CD8-positive, alpha-beta memory T cell (primary cell): ENCODE data around the gene TOGARAM1. TPM values are rescaled to one million over a fixed set of nuclear protein-coding genes. Genes with fewer than 3 reads are reported as not detected.
A peak's percentile ranks its signal among the peaks of the same experiment; 100 is the strongest.

Experiments used
- CTCF ChIA-PET: fragments of 350-600 bp; sonication (Branson Sonifier 250); formaldehyde crosslinking; loops from one replicate; lab custom pipeline; 2021; ENCODE audit warnings: antibody characterized with exemption; lab: Charles Lee
- POLR2A ChIA-PET: fragments of 350-600 bp; sonication (Branson Sonifier 250); formaldehyde crosslinking; loops from one replicate; lab custom pipeline; 2021; ENCODE audit warnings: antibody characterized with exemption; lab: Charles Lee
- DNase-seq, 5 donors: peaks; one replicate each; pipeline versions ENCODE4 v3.0.0 to v3.0.0-alpha.2; 2020 to 2022; ENCODE audit warnings: mixed read lengths in 1 of 5
- H3K27ac ChIP-seq: one replicate; pipeline ENCODE4 v1.7.0; 2013; ENCODE audit warnings: low read depth, mild to moderate bottlenecking, low read length, moderate library complexity
- H3K27me3 ChIP-seq: 2 replicates; pipeline ENCODE4 v1.7.0; 2013; ENCODE audit warnings: low read length, mild to moderate bottlenecking; ENCODE audit not compliant: insufficient read depth, poor library complexity, severe bottlenecking
- H3K36me3 ChIP-seq: 2 replicates; pipeline ENCODE4 v1.7.0; 2013; ENCODE audit warnings: mild to moderate bottlenecking, low read length, moderate library complexity; ENCODE audit not compliant: insufficient read depth
- H3K4me1 ChIP-seq: 2 replicates; pipeline ENCODE4 v1.7.0; 2013; ENCODE audit warnings: mild to moderate bottlenecking, low read length, moderate library complexity; ENCODE audit not compliant: insufficient read depth
- H3K4me3 ChIP-seq: 2 replicates; pipeline ENCODE4 v1.7.0; 2013; ENCODE audit warnings: mild to moderate bottlenecking, low read length
- H3K9me3 ChIP-seq: 2 replicates; pipeline ENCODE4 v1.7.0; 2013; ENCODE audit warnings: mild to moderate bottlenecking, low read length
- H3K27ac Mint-ChIP-seq, 8 donors: one replicate each; pipeline ENCODE4 v1.8.0; 2020 to 2021; ENCODE audit warnings: mixed read lengths in 8 of 8, mild to moderate bottlenecking in 6 of 8, inconsistent platforms in 3 of 8, moderate library complexity in 3 of 8
- H3K27me3 Mint-ChIP-seq, 2 donors: one replicate each; pipeline ENCODE4 v1.8.0; 2020 to 2021; ENCODE audit warnings: mixed read lengths in 2 of 2, mild to moderate bottlenecking in 1 of 2, moderate library complexity in 1 of 2
- H3K36me3 Mint-ChIP-seq, 3 donors: one replicate each; pipeline ENCODE4 v1.8.0; 2020 to 2021; ENCODE audit warnings: mixed read lengths in 3 of 3, inconsistent platforms in 1 of 3, mild to moderate bottlenecking in 1 of 3
- H3K4me1 Mint-ChIP-seq, 3 donors: one replicate each; pipeline ENCODE4 v1.8.0; 2020 to 2021; ENCODE audit warnings: mixed read lengths in 3 of 3, inconsistent platforms in 1 of 3, mild to moderate bottlenecking in 1 of 3
- H3K4me3 Mint-ChIP-seq, 7 donors: one replicate each; pipeline ENCODE4 v1.8.0; 2020 to 2021; ENCODE audit warnings: mixed read lengths in 7 of 7, mild to moderate bottlenecking in 6 of 7, moderate library complexity in 4 of 7, inconsistent platforms in 2 of 7
- H3K9me3 Mint-ChIP-seq, 5 donors: one replicate each; pipeline ENCODE4 v1.8.0; 2020 to 2022; ENCODE audit warnings: mixed read lengths in 5 of 5, mild to moderate bottlenecking in 3 of 5, moderate library complexity in 2 of 5, inconsistent platforms in 1 of 5
- polyA plus RNA-seq: library from polyadenylated mRNA; unstranded; fragments of 300-500 nt; fragmentation: Illumina TruSeq; gene quantifications from one replicate; pipeline ENCODE4 v1.2.3, GENCODE V29; 2021
- total RNA-seq, 2 experiments: library from RNA; stranded (reverse); gene quantifications; one replicate each; pipeline ENCODE4 v1.2.3, GENCODE V29; 2021

The TOGARAM1 gene
- total and polyA plus RNA-seq, 3 experiments from 2014 or later, result 7.2 to 11.4 (median 7.5) TPM

GRCh38 chr14:44963044-44963528, 1.1 kb downstream of the TOGARAM1 start:
- Histone ChIP-seq H3K36me3 (no peaks in the 10 kb centered on the region), H3K27ac (peak overlapping the region; percentile 97), H3K27me3 (no peaks in the 10 kb centered on the region), H3K4me1 (peaks cover 61% of the 10 kb centered on the region), H3K9me3 (peaks cover 4% of the 10 kb centered on the region), H3K4me3 (peak overlapping the region; percentile 90)
- Mint-ChIP-seq H3K27ac (peak overlapping the region in 1 of 8 donors; percentile 32), H3K4me1 (peaks cover 17 to 72% (median 62%) of the 10 kb centered on the region in 3 donors), H3K27me3 (no peaks in the 10 kb centered on the region), H3K9me3 (peaks cover 4 to 31% (median 24%) of the 10 kb centered on the region in 5 donors), H3K36me3 (peaks cover 7 to 29% (median 15%) of the 10 kb centered on the region in 3 donors), H3K4me3 (no peak overlapping the region)
- no peak for DNase-seq
- ChIA-PET CTCF (interaction anchor here (1.1 to 3.3 kb wide), 4 partner anchors 67 to 290 kb away, joined by 4 to 15 read pairs (median 5); partner anchors contain the start of genes FANCM, FKBP3 and MIS18BP1), POLR2A (interaction anchor here (0.5 to 2.9 kb wide), 5 partner anchors 18 to 172 kb away, joined by 4 to 31 read pairs (median 5); partner anchors contain the start of genes FANCM, FKBP3 and PRPF39)

GRCh38 chr14:44963775-44964380, 1.9 kb downstream of the TOGARAM1 start:
- ChIA-PET POLR2A (interaction anchor here (0.6 to 1.3 kb wide), 2 partner anchors 67 to 288 kb away, joined by 3 to 4 read pairs; a partner anchor contains a TSS), CTCF (interaction anchor here (1.1 kb wide), 1 partner anchor 289 kb away, joined by 4 read pairs; the partner anchor contains the start of gene MIS18BP1)
- Mint-ChIP-seq H3K9me3 (peaks cover 4 to 38% (median 29%) of the 10 kb centered on the region in 5 donors), H3K27ac (peak overlapping the region in 4 of 8 donors; percentile 19 to 71 (median 33)), H3K27me3 (no peaks in the 10 kb centered on the region), H3K4me1 (peaks cover 23 to 71% (median 61%) of the 10 kb centered on the region in 3 donors), H3K36me3 (peaks cover 8 to 36% (median 20%) of the 10 kb centered on the region in 3 donors), H3K4me3 (peak overlapping the region in 3 of 7 donors; percentile 62 to 71 (median 70))
- DNase-seq, result no peak
- Histone ChIP-seq H3K27me3 (no peaks in the 10 kb centered on the region), H3K36me3 (no peaks in the 10 kb centered on the region), H3K9me3 (peaks cover 4% of the 10 kb centered on the region), H3K4me3 (peak overlapping the region; percentile 7), H3K27ac (no peak overlapping the region), H3K4me1 (peaks cover 54% of the 10 kb centered on the region)

GRCh38 chr14:44966601-44967336, 4.8 kb downstream of the TOGARAM1 start:
- peak overlapping the region in 1 of 8 donors; percentile 25 for H3K27ac Mint-ChIP-seq
- H3K4me1 Mint-ChIP-seq, result peaks cover 52 to 81% (median 72%) of the 10 kb centered on the region in 3 donors
- CTCF ChIA-PET, result no interaction called here

GRCh38 chr14:44968714-44969113, 6.7 kb downstream of the TOGARAM1 start:
- Histone ChIP-seq H3K4me1 (peaks cover 23% of the 10 kb centered on the region), H3K4me3 (no peak overlapping the region), H3K27ac (no peak overlapping the region), H3K27me3 (no peaks in the 10 kb centered on the region), H3K36me3 (no peaks in the 10 kb centered on the region), H3K9me3 (peaks cover 4% of the 10 kb centered on the region)
- ChIA-PET CTCF (no interaction called here), POLR2A (no interaction called here)
- Mint-ChIP-seq H3K36me3 (peaks cover 24 to 72% (median 34%) of the 10 kb centered on the region in 3 donors), H3K27me3 (no peaks in the 10 kb centered on the region), H3K27ac (no peak overlapping the region), H3K4me1 (peaks cover 69 to 87% (median 78%) of the 10 kb centered on the region in 3 donors), H3K9me3 (peaks cover 16 to 64% (median 45%) of the 10 kb centered on the region in 5 donors), H3K4me3 (peak overlapping the region in 5 of 7 donors; percentile 14 to 39 (median 33))
- no peak for DNase-seq

More at GRCh38 chr14:44966601-44967336, 4.8 kb downstream of the TOGARAM1 start:
- DNase-seq, result no peak
- Histone ChIP-seq H3K36me3 (no peaks in the 10 kb centered on the region), H3K4me1 (peaks cover 34% of the 10 kb centered on the region), H3K4me3 (no peak overlapping the region), H3K9me3 (peaks cover 4% of the 10 kb centered on the region), H3K27me3 (no peaks in the 10 kb centered on the region), H3K27ac (no peak overlapping the region)
- Mint-ChIP-seq H3K36me3 (peaks cover 19 to 63% (median 34%) of the 10 kb centered on the region in 3 donors), H3K9me3 (peaks cover 16 to 63% (median 47%) of the 10 kb centered on the region in 5 donors), H3K4me3 (peak overlapping the region; percentile 36 to 64 (median 54)), H3K27me3 (no peaks in the 10 kb centered on the region)
- POLR2A ChIA-PET, result no interaction called here

- H3K9me3 Mint-ChIP-seq, result peaks cover 15 to 50% (median 30%) of the 10 kb centered on the region in 5 donors
- CTCF ChIA-PET, result no interaction called here
- Histone ChIP-seq H3K27me3 (no peaks in the 10 kb centered on the region), H3K4me1 (peaks cover 11% of the 10 kb centered on the region), H3K9me3 (no peaks in the 10 kb centered on the region), H3K4me3 (no peak overlapping the region), H3K27ac (no peak overlapping the region), H3K36me3 (no peaks in the 10 kb centered on the region)
- no peak overlapping the region for H3K27ac Mint-ChIP-seq
- no peaks in the 10 kb centered on the region for H3K27me3 Mint-ChIP-seq
- H3K4me3 Mint-ChIP-seq, result peak overlapping the region in 3 of 7 donors; percentile 0 to 19 (median 9)
- DNase-seq, result no peak
- POLR2A ChIA-PET, result no interaction called here
- H3K4me1 Mint-ChIP-seq, result peaks cover 69 to 86% (median 80%) of the 10 kb centered on the region in 3 donors
- peaks cover 23 to 68% (median 31%) of the 10 kb centered on the region in 3 donors for H3K36me3 Mint-ChIP-seq
Observed at GRCh38 chr14:44970907-44971306, 8.9 kb downstream of the TOGARAM1 start.

GRCh38 chr14:44971459-44971858, 9.5 kb downstream of the TOGARAM1 start:
- H3K27ac ChIP-seq, result no peak overlapping the region
- ChIA-PET CTCF (no interaction called here), POLR2A (no interaction called here)
- peaks cover 23 to 73% (median 31%) of the 10 kb centered on the region in 3 donors for H3K36me3 Mint-ChIP-seq
- H3K9me3 ChIP-seq, result no peaks in the 10 kb centered on the region
- H3K4me3 Mint-ChIP-seq, result peak overlapping the region in 1 of 7 donors; percentile 0
- no peaks in the 10 kb centered on the region for H3K36me3 ChIP-seq
- H3K9me3 Mint-ChIP-seq, result peaks cover 15 to 50% (median 30%) of the 10 kb centered on the region in 5 donors
- no peaks in the 10 kb centered on the region for H3K27me3 Mint-ChIP-seq
- H3K4me1 ChIP-seq, result peaks cover 11% of the 10 kb centered on the region
- peaks cover 72 to 90% (median 82%) of the 10 kb centered on the region in 3 donors for H3K4me1 Mint-ChIP-seq
- no peak overlapping the region for H3K4me3 ChIP-seq
- H3K27ac Mint-ChIP-seq, result no peak overlapping the region
- DNase-seq, result no peak
- no peaks in the 10 kb centered on the region for H3K27me3 ChIP-seq

GRCh38 chr14:44979273-44979672, 17.3 kb downstream of the TOGARAM1 start:
- Histone ChIP-seq H3K27me3 (no peaks in the 10 kb centered on the region), H3K27ac (no peak overlapping the region), H3K9me3 (no peaks in the 10 kb centered on the region), H3K4me3 (no peak overlapping the region), H3K4me1 (no peaks in the 10 kb centered on the region), H3K36me3 (no peaks in the 10 kb centered on the region)
- Mint-ChIP-seq H3K4me1 (peaks cover 21 to 43% (median 35%) of the 10 kb centered on the region in 3 donors), H3K4me3 (no peak overlapping the region), H3K9me3 (peaks cover 0 to under 1% (median 0%) of the 10 kb centered on the region in 5 donors), H3K27ac (no peak overlapping the region), H3K36me3 (peaks cover 1 to 16% (median 4%) of the 10 kb centered on the region in 3 donors), H3K27me3 (no peaks in the 10 kb centered on the region)
- DNase-seq, result no peak
- POLR2A ChIA-PET, result no interaction called here
- CTCF ChIA-PET, result no interaction called here
